Aorta (tissue), 5 donors: ENCODE measurements around the gene MGARP. TPM values are rescaled to one million over a fixed set of nuclear protein-coding genes. Genes with fewer than 3 reads are reported as not detected.
A peak's percentile ranks its signal among the peaks of the same experiment; 100 is the strongest.
"Not testable (repeated sequence)": the region's sequence is repeated elsewhere in the genome, so short reads cannot be mapped to it uniquely, and the experiment has no call there.

Experiments
- ATAC-seq: fragments of 200-7000 bp; cut with Tn5 transposase; one replicate; pipeline ENCODE4 v1.9.1; 2022; ENCODE audit warnings: moderate library complexity; ENCODE audit not compliant: low FRiP score
- DNase-seq, 2 donors: peaks; one replicate each; pipeline ENCODE4 v3.0.0-alpha.2; 2020
- H3K27ac ChIP-seq, 2 donors: one replicate each; pipeline ENCODE4 v1.5.1; 2013; ENCODE audit warnings: low read length in 2 of 2, mild to moderate bottlenecking in 2 of 2, moderate library complexity in 2 of 2, control low read depth in 1 of 2, inconsistent platforms in 1 of 2, low read depth in 1 of 2
- H3K27me3 ChIP-seq, 2 donors: one replicate each; pipeline ENCODE4 v1.6.1; 2013; ENCODE audit warnings: control low read depth in 1 of 2, low read length in 1 of 2, mild to moderate bottlenecking in 1 of 2, moderate library complexity in 1 of 2; ENCODE audit not compliant: insufficient read depth in 2 of 2, control insufficient read depth in 1 of 2
- H3K36me3 ChIP-seq, 2 donors: one replicate each; pipeline ENCODE4 v1.6.1; 2013; ENCODE audit warnings: control low read depth in 1 of 2, low read length in 1 of 2, mild to moderate bottlenecking in 1 of 2; ENCODE audit not compliant: insufficient read depth in 2 of 2, control insufficient read depth in 1 of 2
- H3K4me1 ChIP-seq, 2 donors: one replicate each; pipeline ENCODE4 v1.6.1; 2013; ENCODE audit warnings: low read length in 2 of 2, control low read depth in 1 of 2, mild to moderate bottlenecking in 1 of 2, moderate library complexity in 1 of 2; ENCODE audit not compliant: insufficient read depth in 2 of 2, control insufficient read depth in 1 of 2
- H3K4me3 ChIP-seq, 2 donors: one replicate each; pipeline ENCODE4 v1.5.1; 2013; ENCODE audit warnings: low read length in 2 of 2, control low read depth in 1 of 2, mild to moderate bottlenecking in 1 of 2
- H3K9me3 ChIP-seq: one replicate; pipeline ENCODE4 v1.6.1; 2013; ENCODE audit warnings: mild to moderate bottlenecking, low read length; ENCODE audit not compliant: control insufficient read depth
- WGBS, 2 donors: extraction: QIAGEN DNeasy Blood & Tissue Kit; methylation state at CpG; one replicate each; pipeline ENCODE4 v1.1.7; 2013; 5-methylcytosine and 5-hydroxymethylcytosine counted together
- intact Hi-C, 2 donors: fragments of 100-400 bp; cut with DNase I; formaldehyde crosslinking; loops; one replicate each; pipeline versions ENCODE4 v1.14.2 to v1.15.0; 2022
- long read RNA-seq, 2 donors: library from polyadenylated mRNA; unstranded; transcript quantifications; one replicate each; pipeline ENCODE4 v2.0.0, GENCODE V29; 2020 to 2021
- polyA plus RNA-seq, 2 donors: library from polyadenylated mRNA; stranded (reverse); fragments of 200-250 nt; gene quantifications; one replicate each; pipeline ENCODE4 v1.2.3, GENCODE V29; 2013
- total RNA-seq, 2 donors: library from RNA; stranded (reverse); fragmentation: NEBNext Ultra II Directional; extraction: Animal tissue kit (Norgen Biotek cat#: 25700); gene quantifications; one replicate each; pipeline ENCODE4 v1.2.1, GENCODE V29; 2021
- donor health status: healthy with polysubstance abuse.
- donor health status: Bipolar disorder and iron deficiency.
- donor health status: DM: no; HTN: no; CAD: no.
- donor health status: DM: no; HTN: no; CAD: no.
- donor health status: DM: yes; HTN: yes; CAD: no.

MGARP gene
- 1 to 10 TPM; 2.2 to 3.7 TPM for total RNA-seq
- polyA plus RNA-seq, result 10 to 100 TPM in 1 of 2 donors, 1 to 10 TPM in 1; 8.9 to 17.6 TPM
- long read RNA-seq, donor 1, transcript MGARP-201 (4 exons, 1,339 nt), result major isoform, 7 of 7 reads
- long read RNA-seq, donor 1, partial matches to known transcripts, result 0 of 7 reads
- long read RNA-seq, donor 1, other reads (novel, unspliced or antisense), result 0 of 7 reads
- long read RNA-seq, donor 2, partial matches to known transcripts, result 0 of 2 reads
- long read RNA-seq, donor 2, other reads (novel, unspliced or antisense), result 0 of 2 reads

DNA sequence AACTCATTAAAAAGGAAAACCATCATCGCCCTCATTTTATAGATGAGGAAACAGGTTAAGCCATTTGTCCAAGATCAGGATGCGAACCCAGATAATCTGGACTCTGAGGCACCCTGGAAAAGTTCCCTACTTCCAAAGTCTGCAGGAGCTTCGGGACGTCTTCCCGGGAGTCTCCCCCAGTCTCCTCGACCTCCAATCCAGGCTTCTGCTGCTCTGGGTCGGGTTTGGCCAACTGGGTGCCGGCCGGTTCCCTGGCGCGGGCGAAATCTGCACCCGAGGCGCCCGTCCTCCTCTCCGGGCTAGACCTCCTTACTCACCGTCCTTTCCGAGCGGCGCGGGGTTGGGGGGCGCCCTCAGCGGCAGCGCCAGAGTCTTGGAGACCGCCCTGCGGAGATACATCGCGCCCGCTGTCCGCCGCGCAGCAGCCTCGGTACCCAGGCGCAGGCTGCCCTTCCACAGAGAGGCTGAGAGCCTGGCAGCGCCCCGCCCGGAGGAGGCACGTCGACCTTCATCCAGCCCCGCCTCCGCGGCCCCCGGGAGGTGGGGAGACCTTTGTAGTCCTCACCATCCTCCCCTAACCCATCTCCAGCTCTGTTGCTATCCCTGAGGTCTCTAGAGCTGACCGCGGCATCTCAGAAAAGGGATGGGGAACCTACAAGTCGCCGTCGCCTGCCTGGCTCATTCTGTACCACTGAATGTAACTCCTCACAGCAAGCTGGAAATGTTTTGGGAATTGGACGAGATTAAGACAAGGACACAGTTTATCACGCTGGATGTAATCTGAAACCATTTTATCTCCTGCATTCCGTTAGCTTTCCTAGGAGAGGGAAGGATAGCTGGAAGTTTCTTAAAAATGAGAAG is at the start of gene MGARP:
Gene MGARP (minus strand): TSS at position 466 of the 861 bp plus-strand sequence. CDS start 67 bp downstream, at position 399.
- ATAC-seq (peak; percentile 89), DNase-seq (peak; percentile 58 to 83)
- intact Hi-C loops, result loop anchor here in 1 of 2 donors (5.0 kb wide), 1 partner anchor 38 kb away; no protein-coding TSS in a partner anchor
- H3K27ac ChIP-seq, result no peak within 1 kb of the TSS
- H3K36me3 ChIP-seq, result no peaks in the 10 kb centered on the region
- WGBS, 2 donors, result 2 to 3% methylated on average over 45 to 51 of the region's 51 CpGs
- H3K27me3 ChIP-seq, result no peaks in the 10 kb centered on the region
- peaks cover 0 to 5% of the 10 kb centered on the region in 2 donors for H3K4me1 ChIP-seq
- H3K9me3 ChIP-seq, result no peaks in the 10 kb centered on the region
- H3K4me3 ChIP-seq, result peak within 1 kb of the TSS; percentile 56 to 76

DNA sequence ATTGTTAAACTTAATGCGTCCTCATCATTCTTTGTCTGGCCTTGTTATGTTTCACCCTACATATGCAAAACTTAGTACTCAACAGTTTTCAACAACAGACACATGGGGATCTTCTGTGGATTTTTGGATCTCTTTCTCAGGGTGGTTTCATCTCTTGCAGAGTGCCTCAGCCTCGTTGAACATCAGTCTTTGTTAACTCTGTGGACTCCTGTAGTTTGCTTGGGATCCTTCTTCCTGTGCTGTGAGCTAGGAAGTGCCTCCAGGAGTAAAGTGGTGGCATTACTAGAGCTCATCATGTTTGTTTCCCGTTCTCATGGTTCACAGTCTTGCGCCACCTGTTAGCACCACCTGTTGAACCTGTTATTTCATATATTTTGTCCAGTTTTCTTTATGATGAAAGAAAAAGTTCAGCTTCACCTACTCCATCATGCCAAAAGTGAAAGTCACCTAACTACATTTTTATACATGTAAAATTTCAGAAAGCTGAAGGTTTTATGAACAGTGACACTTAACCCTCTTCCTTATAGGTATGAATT is 49.7 kb upstream of the MGARP start:
- Histone ChIP-seq H3K9me3 (no peaks in the 10 kb centered on the region), H3K27ac (no peak overlapping the region), H3K27me3 (no peaks in the 10 kb centered on the region), H3K4me1 (peaks cover 0 to 2% of the 10 kb centered on the region in 2 donors), H3K4me3 (no peak overlapping the region), H3K36me3 (no peaks in the 10 kb centered on the region)
- 83 to 86% methylated on average over 4 of the region's 4 CpGs for WGBS, 2 donors
- DNase-seq (no peak), ATAC-seq (no peak)
- intact Hi-C loops, result no loop called here

DNA sequence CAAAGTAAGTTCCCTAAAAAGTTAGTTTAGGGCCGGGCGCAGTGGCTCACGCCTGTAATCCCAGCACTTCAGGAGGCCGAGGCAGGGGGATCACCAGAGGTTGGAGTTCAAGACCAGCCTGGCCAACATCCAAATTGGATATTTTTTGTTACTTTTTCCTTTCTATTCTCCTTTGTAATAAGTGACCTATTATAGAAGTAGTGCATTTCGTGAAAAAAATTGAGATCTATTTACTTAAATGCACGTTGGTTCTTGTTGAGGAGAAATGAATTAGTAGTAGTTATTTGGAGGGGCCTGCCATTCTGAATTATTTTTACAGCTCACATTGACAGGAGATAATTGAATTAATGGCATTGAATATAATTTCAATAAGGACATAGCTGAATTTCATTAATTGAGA is 44.6 kb upstream of the MGARP start:
- intact Hi-C loops, result no loop called here

DNA sequence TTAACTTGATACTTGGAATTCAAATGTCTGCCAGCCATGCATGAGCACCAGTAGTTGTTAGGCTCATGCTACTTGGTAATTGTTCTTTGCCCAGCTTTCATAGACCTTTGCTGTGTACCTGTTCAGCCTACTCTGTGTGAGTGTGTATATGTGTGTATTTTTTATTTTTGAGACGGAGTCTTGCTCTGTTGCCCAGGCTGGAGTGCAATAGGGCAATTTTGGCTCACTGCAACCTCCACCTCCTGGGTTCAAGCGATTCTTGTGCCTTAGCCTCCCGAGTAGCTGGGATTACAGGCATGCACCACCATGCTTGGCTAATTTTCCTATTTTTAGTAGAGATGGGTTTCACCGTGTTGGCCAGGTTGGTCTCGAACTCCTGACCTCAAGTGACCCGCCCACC is 42.5 kb upstream of the MGARP start:
- ATAC-seq, DNase-seq, H3K27ac ChIP-seq, H3K27me3 ChIP-seq, H3K4me3 ChIP-seq, H3K36me3 ChIP-seq, intact Hi-C loops, H3K9me3 ChIP-seq, H3K4me1 ChIP-seq: not testable (repeated sequence)
- WGBS, 2 donors, result 98 to 99% methylated on average over 6 of the region's 6 CpGs

More for the DNA sequence above, 44.6 kb upstream of the MGARP start:
- DNase-seq, result peak in 1 of 2 donors; percentile 35
- 86 to 91% methylated on average over 6 of the region's 6 CpGs for WGBS, 2 donors
- ATAC-seq, result no peak
- Histone ChIP-seq H3K36me3 (no peaks in the 10 kb centered on the region), H3K27me3 (no peaks in the 10 kb centered on the region), H3K27ac (no peak overlapping the region), H3K9me3 (no peaks in the 10 kb centered on the region), H3K4me1 (peaks cover 0 to under 1% of the 10 kb centered on the region in 2 donors), H3K4me3 (no peak overlapping the region)

DNA sequence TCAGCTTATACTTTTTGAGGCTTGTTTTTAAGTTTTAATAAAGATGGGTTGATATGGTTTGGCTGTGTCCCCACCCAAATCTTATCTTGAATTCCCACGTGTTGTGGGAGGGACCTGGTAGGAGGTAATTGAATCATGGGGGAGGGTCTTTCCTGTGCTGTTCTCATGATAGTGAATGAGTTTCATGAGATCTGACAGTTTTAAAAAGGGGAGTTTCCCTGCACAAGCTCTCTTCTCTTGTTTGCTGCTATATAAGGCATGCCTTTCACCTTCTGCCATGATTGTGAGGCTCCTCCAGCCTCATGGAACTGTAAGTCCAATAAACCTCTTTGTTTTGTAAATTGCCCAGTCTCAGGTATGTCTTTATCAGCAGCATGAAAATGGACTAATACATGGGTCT is 42.0 kb upstream of the MGARP start:
- intact Hi-C loops, H3K36me3 ChIP-seq, H3K27me3 ChIP-seq, H3K27ac ChIP-seq, H3K4me3 ChIP-seq, DNase-seq, ATAC-seq, H3K9me3 ChIP-seq, H3K4me1 ChIP-seq: not testable (repeated sequence)
- 33 to 38% methylated on average over 1 of the region's 1 CpG for WGBS, 2 donors

DNA sequence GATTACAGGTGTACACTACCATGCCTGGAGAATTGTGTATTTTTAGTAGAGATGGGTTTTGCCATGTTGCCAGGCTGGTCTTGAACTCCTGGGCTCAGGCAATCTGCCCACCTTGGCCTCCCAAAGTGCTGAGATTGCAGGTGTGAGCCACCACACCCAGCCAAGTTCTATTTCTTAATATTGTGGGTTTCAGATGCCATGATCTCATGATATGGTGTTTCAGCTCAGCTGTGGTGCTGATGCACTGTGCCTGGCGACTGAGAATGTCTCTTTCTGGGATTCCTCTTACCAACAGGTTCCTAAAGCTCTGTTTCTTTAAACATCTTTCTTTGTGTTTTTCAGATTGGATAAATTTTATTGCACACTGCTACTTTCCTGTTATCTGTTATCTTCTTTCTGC is 39.5 kb upstream of the MGARP start:
- intact Hi-C loops, result no loop called here
- H3K27me3 ChIP-seq, result no peaks in the 10 kb centered on the region
- H3K4me1 ChIP-seq, result no peaks in the 10 kb centered on the region
- no peak overlapping the region for H3K27ac ChIP-seq
- no peak for ATAC-seq
- no peaks in the 10 kb centered on the region for H3K9me3 ChIP-seq
- WGBS, 2 donors, result 92 to 93% methylated on average over 1 of the region's 1 CpG
- peak in 1 of 2 donors; percentile 43 for DNase-seq
- H3K36me3 ChIP-seq, result peaks cover 0 to 3% of the 10 kb centered on the region in 2 donors
- no peak overlapping the region for H3K4me3 ChIP-seq

DNA sequence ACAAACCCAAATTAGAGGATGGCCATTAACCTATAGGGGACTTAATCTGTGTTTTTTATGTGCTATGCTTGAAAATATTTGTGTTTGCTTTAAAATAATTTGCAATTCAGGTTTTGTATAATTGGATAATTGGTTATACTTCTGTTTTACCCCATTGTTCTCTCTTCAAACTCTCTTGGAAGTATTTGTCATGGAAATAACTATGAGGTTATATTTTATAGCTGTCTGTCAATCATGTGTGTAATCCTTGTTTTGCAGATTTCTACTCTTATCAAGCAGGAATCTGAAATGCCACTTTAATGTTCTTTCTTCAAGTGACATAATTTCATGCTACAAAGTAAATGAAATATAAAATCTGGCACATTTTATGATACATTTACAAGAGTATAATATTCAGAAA is 37.6 kb upstream of the MGARP start:
- intact Hi-C loops, result no loop called here
- ATAC-seq, result no peak

DNA sequence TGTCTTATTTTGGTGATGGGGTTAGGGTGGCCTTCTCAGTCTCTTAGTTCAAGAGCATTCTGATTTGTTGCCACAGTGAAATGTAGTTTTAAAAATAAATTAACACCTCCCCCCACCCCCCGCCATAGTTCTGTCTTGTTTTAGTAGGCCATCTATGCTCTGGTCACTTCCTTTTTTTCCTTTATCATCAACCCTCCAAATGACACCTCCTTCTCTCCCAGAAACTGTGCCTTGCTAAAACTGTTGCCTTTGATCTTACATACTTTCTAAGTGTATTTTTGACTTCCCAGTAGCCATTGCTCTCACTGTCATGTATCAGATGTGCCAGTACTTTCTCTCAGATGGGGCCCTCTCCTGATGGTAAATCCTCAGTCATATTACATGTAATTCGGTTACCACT is 36.7 kb upstream of the MGARP start:
- Histone ChIP-seq H3K4me3 (no peak overlapping the region), H3K36me3 (peaks cover 0 to 3% of the 10 kb centered on the region in 2 donors), H3K27ac (no peak overlapping the region), H3K9me3 (no peaks in the 10 kb centered on the region), H3K27me3 (no peaks in the 10 kb centered on the region), H3K4me1 (peaks cover 0 to 5% of the 10 kb centered on the region in 2 donors)
- intact Hi-C loops, result no loop called here
- 94 to 96% methylated on average over 2 of the region's 2 CpGs for WGBS, 2 donors
- ATAC-seq (no peak), DNase-seq (no peak)

More for the DNA sequence above, 37.6 kb upstream of the MGARP start:
- no peaks in the 10 kb centered on the region for H3K27me3 ChIP-seq
- peaks cover 0 to 3% of the 10 kb centered on the region in 2 donors for H3K36me3 ChIP-seq
- H3K4me3 ChIP-seq, result no peak overlapping the region
- H3K27ac ChIP-seq, result no peak overlapping the region
- H3K4me1 ChIP-seq, result no peaks in the 10 kb centered on the region
- H3K9me3 ChIP-seq, result no peaks in the 10 kb centered on the region
- no peak for DNase-seq
